ENCODE measurements around the gene MAP3K5.
A peak's percentile ranks its signal among the peaks of the same experiment; 100 is the strongest.

The MAP3K5 gene

DNA sequence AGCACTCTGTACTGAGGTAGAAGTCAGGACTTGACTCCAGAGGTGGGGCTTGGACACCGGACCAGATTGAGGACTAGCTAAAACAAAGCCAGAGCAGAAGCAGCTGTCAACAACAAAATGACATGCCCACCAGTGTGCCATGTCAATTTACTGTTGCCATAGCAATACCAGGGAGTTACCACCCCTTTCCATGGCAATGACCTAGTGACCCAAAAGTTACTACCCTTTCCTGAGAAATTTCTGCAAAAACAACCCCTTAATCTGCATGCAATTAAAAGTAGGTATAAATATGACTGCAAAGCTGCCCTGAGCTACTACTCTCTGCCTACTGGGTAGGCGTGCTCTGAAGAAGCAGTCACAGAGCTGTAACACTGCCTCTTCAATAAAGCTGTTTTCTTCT, 21.0 kb downstream of the MAP3K5 start:
- Histone ChIP-seq H4K8ac (ENCODE audit: low read length) (no peak overlapping the region), H3K14ac (ENCODE audit: low read length in 2 of 2) (no peak overlapping the region), H3K23ac (ENCODE audit: low read length in 2 of 2) (no peak overlapping the region), H3K4me1 (ENCODE audit: control insufficient read depth, insufficient read depth, low read depth, low read length) (no peaks in the 10 kb centered on the region), H3K4me3 (ENCODE audit: insufficient read depth in 1 of 2, low read depth in 1 of 2, low read length in 2 of 2) (no peak overlapping the region), H2BK12ac (ENCODE audit: low read length in 2 of 2) (no peak overlapping the region), H4K91ac (ENCODE audit: low read length) (no peak overlapping the region), H3K9ac (ENCODE audit: low read length) (no peak overlapping the region), H3K27ac (ENCODE audit: low read length, poor library complexity, severe bottlenecking) (no peak overlapping the region), H3K18ac (ENCODE audit: low read depth in 1 of 2, low read length in 2 of 2) (no peak overlapping the region), H2AK5ac (ENCODE audit: low read length, severe bottlenecking) (no peak overlapping the region), H3K27me3 (ENCODE audit: control insufficient read depth in 1 of 2, insufficient read depth in 1 of 2, low read length in 2 of 2) (no peaks in the 10 kb centered on the region), H2BK15ac (ENCODE audit: low read depth, poor library complexity, severe bottlenecking) (no peak overlapping the region), H3K9me3 (ENCODE audit: control insufficient read depth, low read length) (no peaks in the 10 kb centered on the region), H3K36me3 (ENCODE audit: control insufficient read depth in 1 of 2, insufficient read depth in 2 of 2, low read depth in 1 of 2, low read length in 2 of 2) (no peaks in the 10 kb centered on the region), H2AFZ (ENCODE audit: low read depth, low read length) (no peak overlapping the region), H2BK5ac (ENCODE audit: low read depth, low read length, poor library complexity, severe bottlenecking) (no peak overlapping the region), H2BK120ac (ENCODE audit: low read depth, low read length) (no peak overlapping the region), H3K79me1 (replicated peaks; ENCODE audit: low read length, poor library complexity, severe bottlenecking) (peaks cover 29% of the 10 kb centered on the region), H3K4ac (ENCODE audit: low read depth in 1 of 2, low read length in 2 of 2) (no peak overlapping the region), H3K4me2 (ENCODE audit: low read length, poor library complexity, severe bottlenecking) (no peak overlapping the region)
- DNase-seq: no peak
- 95% methylated on average over 2 of the region's 2 CpGs for WGBS

DNA sequence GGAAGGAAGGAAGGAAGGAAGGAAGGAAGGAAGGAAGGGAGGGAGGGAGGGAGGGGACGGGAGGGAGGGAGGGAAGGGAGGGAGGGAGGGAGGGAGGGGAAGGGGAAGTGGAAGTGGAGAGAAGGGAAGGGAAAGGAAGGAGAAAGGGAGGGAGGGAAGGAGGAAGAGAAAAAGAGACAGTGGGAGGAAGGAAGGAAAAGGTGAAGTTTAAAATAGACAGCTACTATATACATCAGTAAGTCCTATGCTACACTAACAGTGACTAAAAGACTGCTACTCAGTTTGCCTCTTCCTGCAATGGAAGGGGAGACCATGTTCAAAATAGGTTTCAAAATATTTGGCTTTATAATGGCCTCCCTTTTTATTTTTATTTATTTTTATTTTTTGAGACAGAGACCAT, 22.5 kb downstream of the MAP3K5 start:
- DNase-seq: no peak
- Histone ChIP-seq H3K9ac (ENCODE audit: low read length) (no peak overlapping the region), H2BK12ac (ENCODE audit: low read length in 2 of 2) (no peak overlapping the region), H3K14ac (ENCODE audit: low read length in 2 of 2) (no peak overlapping the region), H4K8ac (ENCODE audit: low read length) (no peak overlapping the region), H3K18ac (ENCODE audit: low read depth in 1 of 2, low read length in 2 of 2) (no peak overlapping the region), H3K4me1 (ENCODE audit: control insufficient read depth, insufficient read depth, low read depth, low read length) (no peaks in the 10 kb centered on the region), H3K23ac (ENCODE audit: low read length in 2 of 2) (no peak overlapping the region), H2BK120ac (ENCODE audit: low read depth, low read length) (no peak overlapping the region), H4K91ac (ENCODE audit: low read length) (no peak overlapping the region), H2AFZ (ENCODE audit: low read depth, low read length) (no peak overlapping the region), H2AK5ac (ENCODE audit: low read length, severe bottlenecking) (no peak overlapping the region), H3K79me1 (replicated peaks; ENCODE audit: low read length, poor library complexity, severe bottlenecking) (peaks cover 38% of the 10 kb centered on the region), H3K27ac (ENCODE audit: low read length, poor library complexity, severe bottlenecking) (no peak overlapping the region), H2BK5ac (ENCODE audit: low read depth, low read length, poor library complexity, severe bottlenecking) (no peak overlapping the region), H3K9me3 (ENCODE audit: control insufficient read depth, low read length) (no peaks in the 10 kb centered on the region), H3K36me3 (ENCODE audit: control insufficient read depth in 1 of 2, insufficient read depth in 2 of 2, low read depth in 1 of 2, low read length in 2 of 2) (no peaks in the 10 kb centered on the region), H3K4me2 (ENCODE audit: low read length, poor library complexity, severe bottlenecking) (no peak overlapping the region), H2BK15ac (ENCODE audit: low read depth, poor library complexity, severe bottlenecking) (no peak overlapping the region), H3K27me3 (ENCODE audit: control insufficient read depth in 1 of 2, insufficient read depth in 1 of 2, low read length in 2 of 2) (no peaks in the 10 kb centered on the region), H3K4ac (ENCODE audit: low read depth in 1 of 2, low read length in 2 of 2) (no peak overlapping the region), H3K4me3 (ENCODE audit: insufficient read depth in 1 of 2, low read depth in 1 of 2, low read length in 2 of 2) (no peak overlapping the region)
- no CpG with 5 or more reads among the region's 1 CpG for WGBS

DNA sequence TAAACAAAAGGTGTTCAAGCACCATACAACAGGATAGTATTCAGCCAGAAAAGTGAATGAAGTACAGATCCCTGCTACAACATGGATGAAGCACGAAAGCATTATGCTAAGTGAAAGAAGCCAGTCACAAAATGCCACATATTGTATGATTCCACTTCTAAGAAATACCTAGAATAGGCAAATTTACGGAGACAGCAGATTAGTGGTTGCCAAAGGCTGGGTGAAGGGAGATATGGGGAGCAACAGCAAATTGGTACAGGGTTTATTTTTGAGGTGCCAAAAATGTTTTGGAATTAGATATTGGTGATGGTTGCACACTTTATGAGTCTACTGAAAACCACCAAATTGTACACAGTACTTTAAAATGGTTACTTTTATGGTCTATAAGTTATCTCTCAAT, 23.2 kb downstream of the MAP3K5 start:
- Histone ChIP-seq H3K36me3 (ENCODE audit: control insufficient read depth in 1 of 2, insufficient read depth in 2 of 2, low read depth in 1 of 2, low read length in 2 of 2) (no peaks in the 10 kb centered on the region), H3K9ac (ENCODE audit: low read length) (no peak overlapping the region)
- 93% methylated on average over 2 of the region's 2 CpGs for WGBS

DNA sequence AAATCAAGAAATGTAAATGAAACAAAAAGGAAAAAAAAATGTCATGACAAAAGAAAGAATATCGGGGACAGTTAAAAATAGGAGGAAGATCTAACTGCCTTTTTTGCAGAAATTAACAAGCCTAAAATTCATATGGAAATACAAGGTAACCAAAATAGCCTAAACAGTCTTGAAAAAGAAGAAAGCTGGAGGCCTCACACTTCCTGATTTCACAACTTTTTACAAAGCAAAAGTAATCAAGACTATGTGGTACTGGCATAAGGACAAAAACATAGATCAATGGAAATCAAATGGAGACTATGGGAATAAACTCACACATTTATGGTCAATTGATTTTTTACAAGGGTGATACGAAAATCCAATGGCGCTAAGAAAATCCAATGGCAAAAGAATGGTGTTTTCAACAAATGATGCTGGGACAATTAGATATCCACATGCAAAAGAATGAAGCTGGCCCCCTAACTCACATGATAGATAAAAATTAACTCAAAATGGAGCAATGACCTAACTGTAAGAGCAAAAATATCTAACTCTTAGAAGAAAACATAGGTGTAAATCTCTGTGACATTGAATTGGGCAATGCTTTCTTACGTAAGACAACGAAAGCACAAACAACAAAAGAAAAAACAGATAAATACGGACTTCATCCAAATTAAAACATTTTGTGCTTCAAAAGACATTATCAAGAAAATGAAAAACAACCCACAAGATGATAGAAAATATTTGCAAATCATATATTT, 24.5 kb downstream of the MAP3K5 start:
- Histone ChIP-seq H4K8ac (ENCODE audit: low read length) (no peak overlapping the region), H2BK12ac (ENCODE audit: low read length in 2 of 2) (no peak overlapping the region), H3K4me1 (ENCODE audit: control insufficient read depth, insufficient read depth, low read depth, low read length) (no peaks in the 10 kb centered on the region), H2AK5ac (ENCODE audit: low read length, severe bottlenecking) (no peak overlapping the region), H3K14ac (ENCODE audit: low read length in 2 of 2) (no peak overlapping the region), H2BK15ac (ENCODE audit: low read depth, poor library complexity, severe bottlenecking) (no peak overlapping the region), H3K9me3 (ENCODE audit: control insufficient read depth, low read length) (no peaks in the 10 kb centered on the region), H2AFZ (ENCODE audit: low read depth, low read length) (no peak overlapping the region), H3K18ac (ENCODE audit: low read depth in 1 of 2, low read length in 2 of 2) (no peak overlapping the region), H3K23ac (ENCODE audit: low read length in 2 of 2) (no peak overlapping the region), H2BK5ac (ENCODE audit: low read depth, low read length, poor library complexity, severe bottlenecking) (no peak overlapping the region), H3K79me1 (replicated peaks; ENCODE audit: low read length, poor library complexity, severe bottlenecking) (peaks cover 44% of the 10 kb centered on the region), H2BK120ac (ENCODE audit: low read depth, low read length) (no peak overlapping the region), H3K9ac (ENCODE audit: low read length) (no peak overlapping the region), H3K27me3 (ENCODE audit: control insufficient read depth in 1 of 2, insufficient read depth in 1 of 2, low read length in 2 of 2) (no peaks in the 10 kb centered on the region), H3K36me3 (ENCODE audit: control insufficient read depth in 1 of 2, insufficient read depth in 2 of 2, low read depth in 1 of 2, low read length in 2 of 2) (no peaks in the 10 kb centered on the region), H3K4me2 (ENCODE audit: low read length, poor library complexity, severe bottlenecking) (no peak overlapping the region), H3K4me3 (ENCODE audit: insufficient read depth in 1 of 2, low read depth in 1 of 2, low read length in 2 of 2) (no peak overlapping the region), H3K4ac (ENCODE audit: low read depth in 1 of 2, low read length in 2 of 2) (no peak overlapping the region), H4K91ac (ENCODE audit: low read length) (no peak overlapping the region), H3K27ac (ENCODE audit: low read length, poor library complexity, severe bottlenecking) (no peak overlapping the region)
- 100% methylated on average over 4 of the region's 6 CpGs for WGBS
- peak; percentile 44 for DNase-seq

More for the DNA sequence above, 23.2 kb downstream of the MAP3K5 start:
- Histone ChIP-seq H3K14ac (ENCODE audit: low read length in 2 of 2) (no peak overlapping the region), H3K18ac (ENCODE audit: low read depth in 1 of 2, low read length in 2 of 2) (no peak overlapping the region), H2BK12ac (ENCODE audit: low read length in 2 of 2) (no peak overlapping the region), H2AK5ac (ENCODE audit: low read length, severe bottlenecking) (no peak overlapping the region), H3K27ac (ENCODE audit: low read length, poor library complexity, severe bottlenecking) (no peak overlapping the region), H3K4me1 (ENCODE audit: control insufficient read depth, insufficient read depth, low read depth, low read length) (no peaks in the 10 kb centered on the region), H3K9me3 (ENCODE audit: control insufficient read depth, low read length) (no peaks in the 10 kb centered on the region), H3K27me3 (ENCODE audit: control insufficient read depth in 1 of 2, insufficient read depth in 1 of 2, low read length in 2 of 2) (no peaks in the 10 kb centered on the region), H3K79me1 (replicated peaks; ENCODE audit: low read length, poor library complexity, severe bottlenecking) (peaks cover 41% of the 10 kb centered on the region), H3K4me2 (ENCODE audit: low read length, poor library complexity, severe bottlenecking) (no peak overlapping the region), H4K91ac (ENCODE audit: low read length) (no peak overlapping the region), H2BK5ac (ENCODE audit: low read depth, low read length, poor library complexity, severe bottlenecking) (no peak overlapping the region), H3K4ac (ENCODE audit: low read depth in 1 of 2, low read length in 2 of 2) (no peak overlapping the region), H4K8ac (ENCODE audit: low read length) (no peak overlapping the region), H3K4me3 (ENCODE audit: insufficient read depth in 1 of 2, low read depth in 1 of 2, low read length in 2 of 2) (no peak overlapping the region), H3K23ac (ENCODE audit: low read length in 2 of 2) (no peak overlapping the region), H2AFZ (ENCODE audit: low read depth, low read length) (no peak overlapping the region), H2BK120ac (ENCODE audit: low read depth, low read length) (no peak overlapping the region), H2BK15ac (ENCODE audit: low read depth, poor library complexity, severe bottlenecking) (no peak overlapping the region)
- DNase-seq: no peak
